CD4-positive, alpha-beta T cell treated with Interleukin-12 subunit alpha and Interleukin-12 subunit beta, for 1 hour (primary cell): Measurements from ENCODE around the gene SLC22A23.

Experiments
- DNase-seq: peaks from one replicate; pipeline ENCODE4 v3.0.0-alpha.2; 2020

SLC22A23 gene

GRCh38 chr6:3233904-3234303, 222.9 kb downstream of the SLC22A23 start:
- DNase-seq = no peak

- no peak for DNase-seq
These were observed 223.5 kb downstream of the SLC22A23 start for GRCh38 chr6:3233321-3233720.

DNA sequence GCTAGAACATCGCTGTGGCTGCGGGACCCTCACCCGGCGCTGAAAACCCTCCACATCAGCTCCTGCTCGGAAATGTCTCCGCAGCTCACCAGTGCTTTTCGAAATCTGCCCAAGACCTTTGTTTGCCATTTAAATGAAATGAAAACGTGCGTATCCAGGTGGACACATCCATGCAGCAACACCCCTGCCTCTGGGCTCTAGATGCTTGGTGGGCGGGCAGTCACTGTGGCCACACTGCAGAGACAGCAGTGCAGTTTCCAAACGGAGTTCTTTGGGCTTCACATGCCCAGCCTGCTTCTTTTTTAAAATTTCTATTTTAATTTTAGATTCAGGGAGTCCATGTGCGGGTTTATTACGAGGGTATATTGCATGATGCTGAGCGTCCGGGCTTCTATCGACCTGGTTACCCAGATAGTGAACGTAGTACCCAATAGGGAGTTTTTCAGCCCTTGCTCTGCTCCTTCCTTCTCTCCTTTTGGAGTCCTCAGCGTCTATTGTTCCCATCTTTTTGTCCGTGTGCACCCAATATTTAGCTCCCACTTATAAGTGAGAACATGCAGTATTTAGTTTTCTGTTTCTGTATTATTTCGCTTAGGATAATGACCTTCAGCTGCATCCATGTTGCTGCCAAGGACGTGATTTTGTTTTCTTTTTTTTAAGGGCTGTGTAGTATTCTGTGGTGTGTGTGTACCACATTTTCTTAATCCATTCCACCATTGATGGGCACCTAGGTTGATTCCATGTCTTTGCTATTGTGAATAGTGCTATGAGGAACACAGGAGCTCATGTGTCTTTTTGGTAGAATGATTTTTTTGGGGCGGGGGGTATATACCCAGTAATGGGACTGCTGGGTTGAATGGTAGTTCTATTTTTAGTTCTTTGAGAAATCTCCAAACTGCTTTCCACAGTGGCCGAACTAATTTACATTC, 224.6 kb downstream of the SLC22A23 start:
- no peak for DNase-seq

DNA sequence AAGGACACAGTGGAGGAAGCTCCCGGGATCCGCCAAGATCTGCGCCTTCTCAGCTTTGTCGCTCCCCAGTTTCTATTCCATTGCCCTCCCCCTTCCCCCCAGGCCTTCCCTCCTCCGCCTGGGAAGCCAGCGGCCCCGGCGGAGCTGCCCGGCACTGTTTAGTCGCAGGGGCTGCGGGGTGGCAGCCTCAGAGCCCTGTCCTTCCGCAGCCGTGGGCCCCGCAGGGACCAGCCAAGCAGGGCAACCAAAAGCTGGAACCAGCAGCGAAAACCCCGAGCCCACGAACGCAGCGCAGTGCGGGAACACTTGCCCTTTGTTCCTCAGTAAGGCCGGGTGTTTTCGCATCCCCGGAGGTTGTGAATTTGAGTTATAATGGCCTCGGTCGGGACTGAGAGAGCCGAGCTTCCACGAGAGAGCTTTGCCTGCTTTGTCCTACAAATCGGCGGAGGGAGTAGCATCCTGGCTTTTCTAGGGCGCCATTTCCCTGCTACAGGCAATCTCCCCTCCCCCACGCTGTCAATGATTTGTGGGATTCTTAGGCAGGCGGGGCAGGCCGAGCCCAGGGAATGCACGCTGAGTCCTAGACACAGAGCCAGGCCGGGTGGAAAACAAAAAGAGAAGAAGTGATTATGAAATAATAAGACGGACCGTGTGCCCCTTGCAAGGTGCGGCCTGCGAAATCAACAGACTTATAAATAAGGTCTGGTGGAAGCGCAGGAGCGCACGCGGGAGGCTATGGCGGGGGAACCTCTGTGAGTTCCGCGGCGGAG, 225.4 kb downstream of the SLC22A23 start:
- no peak for DNase-seq

DNA sequence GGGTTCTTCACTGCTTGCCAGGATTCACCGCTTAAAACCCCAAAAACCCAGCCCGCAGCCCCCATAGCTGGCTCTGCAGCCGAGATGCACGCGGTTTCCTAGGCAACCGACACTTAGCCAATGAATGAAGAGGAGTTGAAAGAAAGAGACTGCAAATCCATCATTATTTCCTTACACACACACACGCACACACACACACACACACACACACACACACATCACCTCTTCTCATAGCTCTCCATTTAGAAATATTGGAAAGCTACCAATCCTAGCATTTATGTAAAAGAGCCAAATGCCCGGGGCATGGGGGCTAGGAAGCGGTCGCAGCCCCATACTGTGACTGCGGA, 226.0 kb downstream of the SLC22A23 start:
- no peak for DNase-seq

- no peak for DNase-seq
These were observed 226.5 kb downstream of the SLC22A23 start for GRCh38 chr6:3230256-3230882.

DNA sequence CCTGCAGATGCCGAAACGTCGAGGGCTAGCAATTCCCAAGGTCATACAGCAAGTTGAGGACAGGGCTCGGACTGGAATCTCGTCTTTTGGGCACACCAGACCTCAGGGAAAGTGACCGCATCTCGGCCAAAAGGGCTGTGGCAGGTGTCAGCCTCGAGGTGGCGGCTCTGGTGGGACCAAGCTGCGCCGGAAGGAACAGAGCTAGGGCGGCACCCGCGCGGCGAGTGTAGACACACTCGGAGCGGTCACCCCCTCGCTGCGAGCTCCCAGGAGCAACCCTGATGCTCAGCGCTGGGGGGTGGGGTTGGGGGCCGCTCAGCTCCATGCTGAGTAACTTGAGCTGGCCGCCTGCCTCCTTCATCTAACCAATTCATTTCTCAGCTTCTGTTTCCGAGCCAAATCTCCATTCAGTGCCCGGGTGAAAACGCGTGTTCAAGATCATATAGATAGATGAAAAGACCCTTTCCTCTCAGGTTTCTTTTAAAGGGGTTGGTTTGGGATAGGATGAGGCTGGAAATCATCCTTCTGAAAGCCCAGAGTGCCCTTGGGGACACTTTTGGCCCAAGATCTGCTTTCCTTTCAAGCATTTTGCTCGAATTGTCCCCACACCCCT, 227.2 kb downstream of the SLC22A23 start:
- DNase-seq = peak; percentile 34

DNA sequence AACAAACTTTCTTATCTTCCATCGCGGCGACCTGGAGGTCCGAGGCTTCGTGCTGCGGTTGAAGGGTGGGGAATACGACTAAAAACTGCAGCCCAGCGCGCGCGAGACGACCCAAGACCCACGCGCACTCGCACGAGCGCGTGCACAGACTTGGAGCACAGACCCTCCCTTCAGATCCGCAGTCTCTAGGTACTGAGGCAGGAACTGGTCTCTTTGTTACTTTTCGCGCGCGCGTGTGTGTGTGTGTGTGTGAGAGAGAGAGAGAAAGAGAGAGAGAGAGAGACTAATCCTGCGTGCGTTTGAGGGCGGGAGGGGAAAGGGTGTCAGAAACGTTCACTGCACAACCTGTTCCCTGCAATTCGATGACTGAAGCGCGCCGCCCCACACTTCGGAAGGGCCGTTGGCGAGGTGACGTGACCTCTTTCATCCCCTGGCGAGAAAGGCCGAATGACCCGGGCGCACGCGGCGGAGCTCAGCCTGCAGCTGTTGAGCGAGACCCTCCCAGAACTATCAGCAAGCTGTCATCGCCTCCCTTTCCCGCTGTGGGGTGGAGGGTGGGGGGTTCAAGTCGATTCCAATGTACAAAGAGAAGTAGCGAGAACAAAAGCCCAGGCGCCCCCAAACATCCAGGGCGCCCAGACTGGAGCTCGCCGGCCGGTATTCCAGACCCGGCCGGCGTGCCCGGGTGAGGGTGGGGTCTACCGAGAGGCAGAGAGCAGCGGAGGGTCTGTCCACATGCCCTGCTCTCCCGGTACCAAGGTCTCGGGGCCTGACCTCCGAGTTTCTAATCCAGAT, 227.9 kb downstream of the SLC22A23 start:
- DNase-seq = peak; percentile 52

GRCh38 chr6:3228046-3228671, 228.7 kb downstream of the SLC22A23 start:
- DNase-seq = no peak

DNA sequence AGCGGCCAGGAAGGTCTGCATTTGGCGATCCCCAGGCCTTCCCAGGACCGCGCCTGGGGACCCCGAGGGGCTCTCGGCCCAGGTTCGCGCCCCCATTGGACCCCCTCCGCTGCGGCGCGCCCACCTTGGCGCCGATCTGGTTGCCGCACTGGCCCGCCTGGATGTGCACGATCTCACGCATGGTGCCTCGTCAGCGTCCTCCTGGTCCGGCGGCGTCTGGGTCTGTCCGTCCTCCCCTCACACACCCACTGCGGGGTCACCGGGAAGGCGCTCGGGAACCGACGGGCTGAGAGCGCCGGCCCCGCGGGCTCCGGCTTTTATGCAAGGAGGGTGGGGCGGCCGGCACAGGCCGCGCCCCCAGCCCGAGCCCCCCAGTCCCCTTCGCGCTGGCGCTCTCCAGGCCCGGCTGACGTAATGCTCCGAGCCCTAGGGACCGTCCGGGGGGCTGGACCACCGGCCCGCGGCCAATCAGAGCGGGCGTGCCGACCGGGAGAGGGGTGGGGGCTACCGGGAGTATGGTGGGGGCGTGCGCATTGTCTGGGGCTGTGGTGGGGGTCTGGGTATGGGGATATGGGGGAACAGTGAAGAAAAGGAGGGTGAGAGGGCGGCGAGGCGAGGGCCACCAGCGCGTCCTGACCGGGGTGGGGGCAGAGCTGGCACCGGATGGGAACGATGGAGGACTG, 229.3 kb downstream of the SLC22A23 start, which contains the start of gene TUBB2B:
Gene TUBB2B, minus strand, starts transcription at position 291 of the 683 bp plus-strand sequence. Its CDS starts 110 bp downstream, at position 181.
- no peak for DNase-seq

DNA sequence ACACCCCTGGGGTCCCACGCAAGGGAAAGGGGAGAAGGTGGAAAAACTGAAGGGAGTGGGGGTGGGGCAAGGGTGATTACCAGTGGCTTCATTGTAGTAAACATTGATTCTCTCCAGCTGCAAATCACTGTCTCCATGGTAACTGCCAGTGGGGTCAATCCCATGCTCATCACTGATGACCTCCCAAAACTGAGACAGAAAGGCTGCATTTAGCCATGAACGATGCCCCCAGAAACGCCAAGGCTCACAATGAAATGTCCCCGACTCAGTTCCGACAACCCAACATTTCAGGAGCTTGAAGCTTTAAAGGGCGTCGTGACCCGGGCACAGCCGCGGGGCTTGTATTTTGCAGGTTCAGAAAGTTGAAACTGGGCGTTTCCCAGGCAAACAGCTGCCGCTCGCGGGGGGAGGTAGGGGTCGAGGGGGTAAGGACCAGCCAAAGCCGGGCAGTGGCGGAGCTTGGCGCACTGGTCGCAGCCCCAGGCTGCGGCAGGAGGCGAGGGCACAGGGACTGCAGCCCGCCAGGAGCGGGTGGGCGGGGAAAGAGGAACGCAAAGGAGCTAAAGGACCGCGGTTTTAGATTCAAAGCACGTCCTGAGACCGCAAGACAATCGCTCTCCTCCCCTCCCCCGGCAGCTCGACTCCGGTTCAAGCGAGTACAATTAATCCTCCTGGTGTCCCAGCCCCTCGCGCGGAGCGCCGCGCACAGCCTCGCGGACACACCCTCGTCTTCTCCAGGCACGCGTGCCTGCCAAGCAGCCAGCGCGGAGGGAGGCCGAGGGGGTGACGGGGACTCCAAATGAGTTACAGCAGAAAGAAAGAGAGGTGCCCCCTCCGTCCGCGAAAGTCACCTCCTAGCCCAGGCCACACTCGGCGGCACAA, 230.1 kb downstream of the SLC22A23 start:
- DNase-seq = no peak

GRCh38 chr6:3226042-3226441, 230.8 kb downstream of the SLC22A23 start:
- no peak for DNase-seq

- DNase-seq = no peak
These were observed 234.3 kb downstream of the SLC22A23 start for GRCh38 chr6:3222506-3223038.

DNA sequence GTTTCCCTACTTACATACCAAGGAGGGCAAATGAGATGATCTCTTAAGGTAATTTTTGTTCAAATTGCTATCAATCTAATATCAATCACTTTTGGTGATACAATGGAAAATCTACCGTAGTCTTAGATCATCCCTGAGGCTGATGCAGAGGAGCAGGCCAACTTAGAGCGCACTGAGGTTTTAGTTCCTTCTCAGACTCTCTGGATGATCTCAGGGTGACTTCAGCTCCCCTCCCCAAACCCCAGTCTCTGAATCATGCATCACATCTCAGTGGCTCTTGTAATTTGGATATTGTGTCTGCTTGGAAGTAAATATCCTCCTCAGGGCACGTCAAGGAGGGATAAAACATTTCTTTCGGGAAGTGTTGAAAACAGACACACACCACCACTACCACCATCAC, 235.3 kb downstream of the SLC22A23 start:
- DNase-seq = no peak

GRCh38 chr6:3220366-3220765, 236.5 kb downstream of the SLC22A23 start:
- DNase-seq = no peak
